A673 (cell line): ENCODE results near the gene HDHD2. TPM values are rescaled to one million over a fixed set of nuclear protein-coding genes. Genes with fewer than 3 reads are reported as not detected.

Source experiments
- BruUV-seq: library from RNA; stranded (reverse); fragments of 400-500 nt; replicated peaks from 2 replicates; lab custom pipeline; 2021; lab: Mats Ljungman, UMichigan
- CTCF ChIA-PET: fragments of 300-600 bp; sonication (Branson Sonifier 250); formaldehyde crosslinking; loops from one replicate; lab custom pipeline; 2022; ENCODE audit warnings: antibody characterized with exemption; lab: Charles Lee
- POLR2A ChIA-PET: fragments of 300-600 bp; sonication (Branson Sonifier 250); formaldehyde crosslinking; loops from one replicate; lab custom pipeline; 2022; ENCODE audit warnings: antibody characterized with exemption; ENCODE audit not compliant: low non-redundant PET; lab: Charles Lee
- DNase-seq: peaks from one replicate; pipeline ENCODE4 v3.0.0-alpha.2; 2015; ENCODE audit warnings: low spot score
- H3K27ac ChIP-seq: fragments of 200-600 bp; sonication (generic); 2 replicates; pipeline ENCODE4 v1.5.1; 2016; ENCODE audit warnings: mixed run types, low read depth, mild to moderate bottlenecking, mixed read lengths, antibody characterized with exemption, low read length; ENCODE audit not compliant: poor library complexity, severe bottlenecking
- H3K27me3 ChIP-seq: fragments of 200-600 bp; sonication (generic); replicated peaks from 2 replicates; pipeline ENCODE4 v1.6.1; 2017; ENCODE audit warnings: mixed run types, low read depth, mild to moderate bottlenecking, mixed read lengths, antibody characterized with exemption, low read length; ENCODE audit not compliant: insufficient read depth, poor library complexity
- H3K36me3 ChIP-seq: fragments of 200-600 bp; sonication (generic); 2 replicates; pipeline ENCODE4 v1.6.1; 2016; ENCODE audit warnings: mixed run types, mild to moderate bottlenecking, mixed read lengths, antibody characterized with exemption, low read length; ENCODE audit not compliant: insufficient read depth, poor library complexity, severe bottlenecking
- H3K4me1 ChIP-seq: fragments of 200-600 bp; sonication (generic); 2 replicates; pipeline ENCODE4 v1.6.1; 2017; ENCODE audit warnings: mixed run types, mild to moderate bottlenecking, mixed read lengths, antibody characterized with exemption, low read length; ENCODE audit not compliant: insufficient read depth, poor library complexity, severe bottlenecking
- H3K4me3 ChIP-seq: fragments of 200-600 bp; sonication (generic); 2 replicates; pipeline ENCODE4 v1.5.1; 2016; ENCODE audit warnings: low read depth, mixed run types, mild to moderate bottlenecking, mixed read lengths, low read length; ENCODE audit not compliant: poor library complexity, severe bottlenecking
- H3K9me3 ChIP-seq: fragments of 200-600 bp; sonication (generic); 2 replicates; pipeline ENCODE4 v1.6.1; 2016; ENCODE audit warnings: mixed run types, low read depth, mild to moderate bottlenecking, mixed read lengths, antibody characterized with exemption, low read length; ENCODE audit not compliant: poor library complexity, severe bottlenecking
- EZH2 ChIP-seq: fragments of 200-600 bp; sonication (generic); IDR thresholded peaks from 2 replicates; pipeline ENCODE4 v1.6.1; 2017; ENCODE audit warnings: borderline replicate concordance, low read depth, mild to moderate bottlenecking, mixed read lengths, antibody characterized with exemption, low read length; ENCODE audit not compliant: poor library complexity, severe bottlenecking
- intact Hi-C: fragments of 100-400 bp; cut with micrococcal nuclease; formaldehyde crosslinking; loops from one replicate; pipeline ENCODE4 v1.10.0; 2022; ENCODE audit not compliant: unreplicated experiment
- total RNA-seq: library from RNA; stranded (reverse); gene quantifications from 2 replicates; pipeline ENCODE4 v1.2.3, GENCODE V29; 2021
- TF ChIP-seq, protein P1 (sequence below): fragments of 300-800, 200-600 bp; sonication (generic); conservative IDR thresholded peaks from 2 replicates; pipeline ENCODE4 v1.5.1; 2017; ENCODE audit warnings: low read depth, mild to moderate bottlenecking, antibody characterized with exemption, low read length, moderate library complexity, mixed read lengths

The HDHD2 gene
- total RNA-seq, 1 experiment from 2014 or later: 49.9 TPM

DNA sequence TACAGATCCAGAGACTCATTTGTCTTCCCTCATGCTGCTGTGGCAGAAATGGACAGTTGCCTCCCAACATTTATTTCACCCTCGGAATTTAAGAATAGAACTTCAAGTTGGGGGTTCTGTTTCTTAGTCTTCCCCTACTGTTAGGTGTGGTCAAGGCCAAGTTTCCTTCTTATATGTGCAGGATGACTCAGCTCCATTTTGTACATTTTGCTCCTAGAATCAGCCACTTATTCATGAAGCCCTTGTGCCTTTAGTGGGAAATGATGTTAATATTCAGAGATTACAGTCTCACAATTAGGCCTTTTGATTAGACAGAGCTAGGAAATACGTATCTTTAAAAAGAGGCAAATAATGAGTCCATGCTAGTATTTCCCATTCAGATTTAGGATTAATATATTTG, 68.7 kb downstream of the HDHD2 start:
- no peak for DNase-seq
- H3K4me1 ChIP-seq: no peaks in the 10 kb centered on the region
- ChIA-PET CTCF (no interaction called here), POLR2A (no interaction called here)
- no peak for TF ChIP-seq EZH2
- TF ChIP-seq, protein P1, sequence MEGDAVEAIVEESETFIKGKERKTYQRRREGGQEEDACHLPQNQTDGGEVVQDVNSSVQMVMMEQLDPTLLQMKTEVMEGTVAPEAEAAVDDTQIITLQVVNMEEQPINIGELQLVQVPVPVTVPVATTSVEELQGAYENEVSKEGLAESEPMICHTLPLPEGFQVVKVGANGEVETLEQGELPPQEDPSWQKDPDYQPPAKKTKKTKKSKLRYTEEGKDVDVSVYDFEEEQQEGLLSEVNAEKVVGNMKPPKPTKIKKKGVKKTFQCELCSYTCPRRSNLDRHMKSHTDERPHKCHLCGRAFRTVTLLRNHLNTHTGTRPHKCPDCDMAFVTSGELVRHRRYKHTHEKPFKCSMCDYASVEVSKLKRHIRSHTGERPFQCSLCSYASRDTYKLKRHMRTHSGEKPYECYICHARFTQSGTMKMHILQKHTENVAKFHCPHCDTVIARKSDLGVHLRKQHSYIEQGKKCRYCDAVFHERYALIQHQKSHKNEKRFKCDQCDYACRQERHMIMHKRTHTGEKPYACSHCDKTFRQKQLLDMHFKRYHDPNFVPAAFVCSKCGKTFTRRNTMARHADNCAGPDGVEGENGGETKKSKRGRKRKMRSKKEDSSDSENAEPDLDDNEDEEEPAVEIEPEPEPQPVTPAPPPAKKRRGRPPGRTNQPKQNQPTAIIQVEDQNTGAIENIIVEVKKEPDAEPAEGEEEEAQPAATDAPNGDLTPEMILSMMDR: no peak
- no TSS peak for BruUV-seq
- intact Hi-C loops: no loop called here
- no peaks in the 10 kb centered on the region for H3K36me3 ChIP-seq
- H3K27me3 ChIP-seq: no peaks in the 10 kb centered on the region
- no peak overlapping the region for H3K4me3 ChIP-seq
- no peaks in the 10 kb centered on the region for H3K9me3 ChIP-seq
- H3K27ac ChIP-seq: no peak overlapping the region

DNA sequence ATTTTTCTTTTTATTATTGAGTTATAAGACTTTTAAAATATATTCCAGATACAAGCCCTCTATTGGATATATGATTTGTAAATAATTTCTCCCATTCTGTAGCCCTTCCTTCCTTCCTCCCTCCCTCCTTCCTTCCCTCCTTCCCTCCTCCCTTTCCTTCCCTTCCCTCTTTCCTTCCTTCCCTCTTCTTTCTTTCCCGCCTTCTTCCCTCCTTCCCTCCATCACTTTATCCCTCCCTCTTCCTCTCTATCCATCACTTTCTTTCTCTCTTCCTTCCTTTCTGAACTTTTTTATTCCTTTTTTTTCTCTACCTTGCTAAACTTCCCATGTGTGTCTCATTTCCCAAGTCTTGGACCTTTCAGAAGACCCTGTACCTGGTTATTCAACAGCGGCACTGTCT, 69.4 kb downstream of the HDHD2 start:
- BruUV-seq: no TSS peak
- Histone ChIP-seq H3K9me3 (no peaks in the 10 kb centered on the region), H3K27me3 (no peaks in the 10 kb centered on the region), H3K36me3 (no peaks in the 10 kb centered on the region), H3K27ac (no peak overlapping the region), H3K4me3 (no peak overlapping the region), H3K4me1 (peaks cover 7% of the 10 kb centered on the region)
- POLR2A ChIA-PET: no interaction called here
- intact Hi-C loops: no loop called here
- CTCF ChIA-PET: no interaction called here
- no peak for DNase-seq
- no peak for TF ChIP-seq EZH2
- TF ChIP-seq, protein P1: no peak

DNA sequence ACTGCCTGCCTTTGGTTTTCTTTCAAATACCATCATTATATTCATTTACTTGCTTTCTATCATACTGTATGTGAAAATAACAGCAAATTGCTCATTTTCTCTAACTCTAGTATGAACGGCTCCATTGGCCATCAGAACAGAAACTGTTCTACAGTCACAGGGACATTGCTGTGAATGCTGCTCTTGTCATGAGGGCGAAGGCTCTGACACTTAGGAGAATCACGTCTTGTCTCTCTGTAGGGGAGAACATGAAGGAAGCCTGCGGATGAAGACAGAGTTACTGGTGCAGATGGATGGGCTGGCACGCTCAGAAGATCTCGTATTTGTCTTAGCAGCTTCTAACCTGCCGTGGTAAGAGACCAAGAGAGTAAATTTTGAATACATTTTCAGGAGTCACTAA, 73.2 kb downstream of the HDHD2 start:
- CTCF ChIA-PET: no interaction called here
- H3K9me3 ChIP-seq: no peaks in the 10 kb centered on the region

More for the DNA sequence above, 73.2 kb downstream of the HDHD2 start:
- no TSS peak for BruUV-seq
- TF ChIP-seq, protein P1: no peak
- H3K27me3 ChIP-seq: no peaks in the 10 kb centered on the region
- H3K36me3 ChIP-seq: no peaks in the 10 kb centered on the region
- no peak for DNase-seq
- intact Hi-C loops: no loop called here
- POLR2A ChIA-PET: no interaction called here
- peaks cover 22% of the 10 kb centered on the region for H3K4me1 ChIP-seq
- no peak overlapping the region for H3K4me3 ChIP-seq
- H3K27ac ChIP-seq: no peak overlapping the region
